WTC11 (cell line): ENCODE results near the gene GNPDA2. TPM values are rescaled to one million over a fixed set of nuclear protein-coding genes. Genes with fewer than 3 reads are reported as not detected.
A peak's percentile ranks its signal among the peaks of the same experiment; 100 is the strongest.

ENCODE experiments used
- ATF2 ChIP-seq: sonication (generic); formaldehyde crosslinking; IDR thresholded peaks from 2 replicates; pipeline ENCODE4 v1.8.1; 2022; ENCODE audit warnings: low read depth, missing genetic modification reagents, borderline replicate concordance
- CREM ChIP-seq: sonication (generic); formaldehyde crosslinking; IDR thresholded peaks from 2 replicates; pipeline ENCODE4 v1.8.1; 2022; ENCODE audit warnings: mild to moderate bottlenecking, missing genetic modification reagents, moderate library complexity
- ERG ChIP-seq: fragments of 250-450 bp; sonication (Bioruptor Pico); IDR thresholded peaks from 2 replicates; pipeline ENCODE4 v1.8.0; 2021; ENCODE audit warnings: mild to moderate bottlenecking
- FOXJ3 ChIP-seq: sonication (generic); formaldehyde crosslinking; IDR thresholded peaks from 2 replicates; pipeline ENCODE4 v1.9.0; 2021; ENCODE audit warnings: missing genetic modification reagents, mild to moderate bottlenecking, borderline replicate concordance
- HMGXB4 ChIP-seq: sonication (generic); formaldehyde crosslinking; IDR thresholded peaks from 2 replicates; pipeline ENCODE4 v1.8.1; 2023; ENCODE audit warnings: mild to moderate bottlenecking, moderate library complexity, missing genetic modification reagents
- KAT7 ChIP-seq: sonication (generic); formaldehyde crosslinking; IDR thresholded peaks from 2 replicates; pipeline ENCODE4 v1.8.1; 2023; ENCODE audit warnings: missing genetic modification reagents, mild to moderate bottlenecking, borderline replicate concordance
- MLX ChIP-seq: sonication (generic); formaldehyde crosslinking; IDR thresholded peaks from 2 replicates; pipeline ENCODE4 v1.8.1; 2023; ENCODE audit warnings: mild to moderate bottlenecking, missing genetic modification reagents, moderate library complexity
- MYBL2 ChIP-seq: sonication (generic); formaldehyde crosslinking; IDR thresholded peaks from 2 replicates; pipeline ENCODE4 v1.8.1; 2023; ENCODE audit warnings: mild to moderate bottlenecking, moderate library complexity, missing genetic modification reagents
- PRDM15 ChIP-seq: sonication (generic); formaldehyde crosslinking; IDR thresholded peaks from 2 replicates; pipeline ENCODE4 v1.8.0; 2022; ENCODE audit warnings: missing genetic modification reagents
- USF2 ChIP-seq: sonication (generic); formaldehyde crosslinking; IDR thresholded peaks from 2 replicates; pipeline ENCODE4 v1.8.1; 2023; ENCODE audit warnings: mild to moderate bottlenecking, missing genetic modification reagents, moderate library complexity
- ZNF138 ChIP-seq: sonication (generic); formaldehyde crosslinking; conservative IDR thresholded peaks from 2 replicates; pipeline ENCODE4 v1.8.1; 2022; ENCODE audit warnings: mild to moderate bottlenecking, moderate library complexity, missing genetic modification reagents
- ZNF396 ChIP-seq: fragments of 250-450 bp; sonication (Bioruptor Pico); IDR thresholded peaks from 2 replicates; pipeline ENCODE4 v1.8.0; 2021; ENCODE audit warnings: mild to moderate bottlenecking, moderate library complexity, borderline replicate concordance
- ZSCAN18 ChIP-seq: fragments of 250-450 bp; sonication (Bioruptor Pico); IDR thresholded peaks from 2 replicates; pipeline ENCODE4 v2.1.2; 2022; ENCODE audit warnings: mild to moderate bottlenecking, moderate library complexity
- total RNA-seq: library from RNA; stranded (reverse); gene quantifications from 3 replicates; pipeline ENCODE4 v1.2.3, GENCODE V29; 2021
- TF ChIP-seq, protein P1 (sequence below): sonication (generic); formaldehyde crosslinking; IDR thresholded peaks from 2 replicates; pipeline ENCODE4 v1.8.1; 2023; ENCODE audit warnings: mild to moderate bottlenecking, missing genetic modification reagents, borderline replicate concordance
- TF ChIP-seq, protein P2 (sequence below): fragments of 250-450 bp; sonication (Bioruptor Pico); IDR thresholded peaks from 2 replicates; pipeline ENCODE4 v1.9.0; 2021; ENCODE audit warnings: mild to moderate bottlenecking
- TF ChIP-seq, protein P3 (sequence below): sonication (generic); formaldehyde crosslinking; IDR thresholded peaks from 2 replicates; pipeline ENCODE4 v1.8.0; 2022; ENCODE audit warnings: mild to moderate bottlenecking, missing genetic modification reagents
- TF ChIP-seq, protein P4 (sequence below): sonication (generic); formaldehyde crosslinking; IDR thresholded peaks from 2 replicates; pipeline ENCODE4 v1.8.0; 2022; ENCODE audit warnings: mild to moderate bottlenecking, missing genetic modification reagents

The GNPDA2 gene
- total RNA-seq, 1 experiment from 2014 or later, result 4.9 TPM

DNA sequence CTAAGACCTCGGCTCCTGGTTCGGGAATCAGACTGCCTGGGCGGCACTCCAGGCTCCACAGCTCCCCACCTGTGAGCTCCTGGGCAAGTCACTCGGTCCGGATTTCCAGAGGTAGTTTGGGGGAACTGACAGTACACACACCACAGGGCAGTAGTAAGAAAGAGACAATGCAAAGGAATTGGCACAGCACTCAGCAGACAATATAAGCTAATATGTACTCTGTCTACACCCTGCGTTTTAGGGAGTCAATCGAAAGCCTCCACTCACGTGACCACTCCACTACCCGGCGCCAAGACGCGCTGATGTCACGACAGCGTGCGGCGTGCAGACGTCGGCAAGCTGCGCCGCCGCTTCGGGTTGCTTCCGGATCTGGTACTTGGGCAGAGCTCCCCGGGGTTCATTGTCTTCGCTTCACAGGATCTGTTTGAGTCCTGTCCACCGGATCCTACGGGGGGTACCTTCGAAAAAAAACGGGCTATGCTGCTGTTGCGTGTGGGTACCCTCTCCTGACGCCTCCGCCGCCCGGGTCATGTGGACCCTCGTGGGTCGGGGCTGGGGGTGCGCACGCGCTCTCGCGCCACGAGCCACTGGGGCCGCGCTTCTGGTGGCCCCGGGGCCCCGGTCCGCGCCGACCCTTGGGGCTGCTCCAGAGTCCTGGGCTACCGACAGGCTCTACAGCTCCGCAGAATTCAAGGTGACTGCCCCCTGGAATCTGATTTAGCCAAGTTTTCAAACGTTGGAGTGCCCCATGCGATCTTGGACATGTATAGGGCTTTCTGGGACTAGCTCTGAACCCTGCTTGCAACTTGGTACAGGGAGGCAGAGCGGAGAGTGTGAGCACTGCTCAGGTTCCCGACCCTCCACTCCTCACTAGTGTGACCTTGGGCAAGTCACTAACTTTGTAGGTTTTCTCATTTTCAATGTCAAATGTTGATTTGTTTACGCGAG is 48.0 kb downstream of the GNPDA2 start, which contains the start of gene GUF1 (continued):
- TF ChIP-seq, protein P1, sequence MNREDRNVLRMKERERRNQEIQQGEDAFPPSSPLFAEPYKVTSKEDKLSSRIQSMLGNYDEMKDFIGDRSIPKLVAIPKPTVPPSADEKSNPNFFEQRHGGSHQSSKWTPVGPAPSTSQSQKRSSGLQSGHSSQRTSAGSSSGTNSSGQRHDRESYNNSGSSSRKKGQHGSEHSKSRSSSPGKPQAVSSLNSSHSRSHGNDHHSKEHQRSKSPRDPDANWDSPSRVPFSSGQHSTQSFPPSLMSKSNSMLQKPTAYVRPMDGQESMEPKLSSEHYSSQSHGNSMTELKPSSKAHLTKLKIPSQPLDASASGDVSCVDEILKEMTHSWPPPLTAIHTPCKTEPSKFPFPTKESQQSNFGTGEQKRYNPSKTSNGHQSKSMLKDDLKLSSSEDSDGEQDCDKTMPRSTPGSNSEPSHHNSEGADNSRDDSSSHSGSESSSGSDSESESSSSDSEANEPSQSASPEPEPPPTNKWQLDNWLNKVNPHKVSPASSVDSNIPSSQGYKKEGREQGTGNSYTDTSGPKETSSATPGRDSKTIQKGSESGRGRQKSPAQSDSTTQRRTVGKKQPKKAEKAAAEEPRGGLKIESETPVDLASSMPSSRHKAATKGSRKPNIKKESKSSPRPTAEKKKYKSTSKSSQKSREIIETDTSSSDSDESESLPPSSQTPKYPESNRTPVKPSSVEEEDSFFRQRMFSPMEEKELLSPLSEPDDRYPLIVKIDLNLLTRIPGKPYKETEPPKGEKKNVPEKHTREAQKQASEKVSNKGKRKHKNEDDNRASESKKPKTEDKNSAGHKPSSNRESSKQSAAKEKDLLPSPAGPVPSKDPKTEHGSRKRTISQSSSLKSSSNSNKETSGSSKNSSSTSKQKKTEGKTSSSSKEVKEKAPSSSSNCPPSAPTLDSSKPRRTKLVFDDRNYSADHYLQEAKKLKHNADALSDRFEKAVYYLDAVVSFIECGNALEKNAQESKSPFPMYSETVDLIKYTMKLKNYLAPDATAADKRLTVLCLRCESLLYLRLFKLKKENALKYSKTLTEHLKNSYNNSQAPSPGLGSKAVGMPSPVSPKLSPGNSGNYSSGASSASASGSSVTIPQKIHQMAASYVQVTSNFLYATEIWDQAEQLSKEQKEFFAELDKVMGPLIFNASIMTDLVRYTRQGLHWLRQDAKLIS (CRISPR knock-in tag), result 0 out of 2 replicates have a peak, but pooled peaks have one; percentile 71
- TF ChIP-seq HMGXB4 (CRISPR knock-in tag), result 0 out of 2 replicates have a peak, but pooled peaks have one; percentile 58
- TF ChIP-seq, protein P2, sequence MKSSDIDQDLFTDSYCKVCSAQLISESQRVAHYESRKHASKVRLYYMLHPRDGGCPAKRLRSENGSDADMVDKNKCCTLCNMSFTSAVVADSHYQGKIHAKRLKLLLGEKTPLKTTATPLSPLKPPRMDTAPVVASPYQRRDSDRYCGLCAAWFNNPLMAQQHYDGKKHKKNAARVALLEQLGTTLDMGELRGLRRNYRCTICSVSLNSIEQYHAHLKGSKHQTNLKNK (CRISPR knock-in tag), result no peak
- TF ChIP-seq USF2, result peak; percentile 96
- no peak for TF ChIP-seq ZNF396 (CRISPR knock-in tag)
- TF ChIP-seq KAT7 (CRISPR knock-in tag), result no peak
- TF ChIP-seq MYBL2, result no peak
- 0 out of 2 replicates have a peak, but pooled peaks have one; percentile 31 for TF ChIP-seq MLX
- TF ChIP-seq, protein P3, sequence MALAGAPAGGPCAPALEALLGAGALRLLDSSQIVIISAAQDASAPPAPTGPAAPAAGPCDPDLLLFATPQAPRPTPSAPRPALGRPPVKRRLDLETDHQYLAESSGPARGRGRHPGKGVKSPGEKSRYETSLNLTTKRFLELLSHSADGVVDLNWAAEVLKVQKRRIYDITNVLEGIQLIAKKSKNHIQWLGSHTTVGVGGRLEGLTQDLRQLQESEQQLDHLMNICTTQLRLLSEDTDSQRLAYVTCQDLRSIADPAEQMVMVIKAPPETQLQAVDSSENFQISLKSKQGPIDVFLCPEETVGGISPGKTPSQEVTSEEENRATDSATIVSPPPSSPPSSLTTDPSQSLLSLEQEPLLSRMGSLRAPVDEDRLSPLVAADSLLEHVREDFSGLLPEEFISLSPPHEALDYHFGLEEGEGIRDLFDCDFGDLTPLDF (CRISPR knock-in tag), result 0 out of 2 replicates have a peak, but pooled peaks have one; percentile 17
- peak; percentile 94 for TF ChIP-seq CREM (CRISPR knock-in tag)
- TF ChIP-seq ZSCAN18 (CRISPR knock-in tag), result no peak
- TF ChIP-seq ERG (CRISPR knock-in tag), result no peak
- no peak for TF ChIP-seq ZNF138 (CRISPR knock-in tag)
- TF ChIP-seq, protein P4, sequence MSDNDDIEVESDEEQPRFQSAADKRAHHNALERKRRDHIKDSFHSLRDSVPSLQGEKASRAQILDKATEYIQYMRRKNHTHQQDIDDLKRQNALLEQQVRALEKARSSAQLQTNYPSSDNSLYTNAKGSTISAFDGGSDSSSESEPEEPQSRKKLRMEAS (CRISPR knock-in tag), result peak; percentile 80
- TF ChIP-seq FOXJ3 (CRISPR knock-in tag), result no peak
- TF ChIP-seq PRDM15, result no peak
- TF ChIP-seq ATF2 (CRISPR knock-in tag), result no peak
